ENCODE results near the gene DDA1. TPM values are rescaled to one million over a fixed set of nuclear protein-coding genes. Genes with fewer than 3 reads are reported as not detected.
A peak's percentile ranks its signal among the peaks of the same experiment; 100 is the strongest.

The DDA1 gene
- total RNA-seq, 1 donor from 2014 or later, result 30.4 TPM

DNA sequence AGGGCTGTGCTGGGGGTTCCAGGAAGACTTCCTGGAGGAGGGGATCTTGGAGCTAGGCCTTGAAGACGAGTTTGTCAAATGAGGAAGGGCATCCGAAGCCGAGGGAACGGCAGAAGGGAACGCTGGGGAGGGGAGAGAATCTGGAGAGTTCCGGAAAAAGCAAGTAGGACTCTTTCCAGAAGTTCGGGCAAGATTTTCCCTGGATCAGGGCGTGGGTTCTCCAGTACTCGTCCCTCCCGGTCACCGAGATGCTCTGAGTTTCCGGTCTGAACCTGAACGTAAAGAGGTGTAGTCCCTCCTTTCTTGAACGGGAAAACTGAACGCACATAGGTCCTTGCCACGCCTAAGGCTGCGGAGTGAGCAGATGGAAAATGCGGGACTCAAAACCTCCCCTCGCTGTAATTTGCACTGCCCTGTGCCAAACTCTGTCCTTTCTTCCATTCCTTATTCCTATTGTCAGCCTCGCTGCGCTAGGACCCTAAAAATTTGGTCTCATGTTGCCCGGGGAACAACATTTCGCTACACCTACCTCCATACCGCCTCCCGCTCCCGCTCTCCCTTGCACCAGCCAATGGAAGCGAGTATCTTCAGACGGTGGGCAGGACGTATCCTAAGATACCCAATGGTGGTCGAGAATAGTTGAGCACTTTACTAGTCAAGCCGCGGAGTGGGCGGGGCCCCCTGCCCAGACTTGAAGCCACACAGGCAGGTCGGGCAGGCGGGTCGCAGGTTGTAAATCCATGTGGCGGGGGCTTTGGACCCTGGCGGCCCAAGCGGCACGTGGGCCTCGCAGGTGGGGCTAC is 27.7 kb downstream of the DDA1 start, which contains the start of gene GTPBP3:
GTPBP3 (plus strand) TSS at position 682 of the 803 bp plus-strand sequence; CDS start at position 741, 59 bp downstream.
- ATAC-seq (peak; percentile 91), DNase-seq (peak; percentile 98)
- Histone ChIP-seq H3K36me3 (no peaks in the 10 kb centered on the region), H3K4me1 (peaks cover 30% of the 10 kb centered on the region), H3K4me3 (peak within 1 kb of the TSS; percentile 95), H3K9me3 (no peaks in the 10 kb centered on the region), H3K27ac (peak within 1 kb of the TSS; percentile 94), H3K27me3 (no peaks in the 10 kb centered on the region)
- no peak for TF ChIP-seq CTCF (IDR thresholded peaks at IDR 0.05)
- intact Hi-C loops (cut with DNase I), result no loop called here

GRCh38 chr19:17337675-17338432 is 28.5 kb downstream of the DDA1 start:
- peaks cover 30% of the 10 kb centered on the region for H3K4me1 ChIP-seq
- intact Hi-C loops (cut with DNase I), result no loop called here
- no peak for ATAC-seq

DNA sequence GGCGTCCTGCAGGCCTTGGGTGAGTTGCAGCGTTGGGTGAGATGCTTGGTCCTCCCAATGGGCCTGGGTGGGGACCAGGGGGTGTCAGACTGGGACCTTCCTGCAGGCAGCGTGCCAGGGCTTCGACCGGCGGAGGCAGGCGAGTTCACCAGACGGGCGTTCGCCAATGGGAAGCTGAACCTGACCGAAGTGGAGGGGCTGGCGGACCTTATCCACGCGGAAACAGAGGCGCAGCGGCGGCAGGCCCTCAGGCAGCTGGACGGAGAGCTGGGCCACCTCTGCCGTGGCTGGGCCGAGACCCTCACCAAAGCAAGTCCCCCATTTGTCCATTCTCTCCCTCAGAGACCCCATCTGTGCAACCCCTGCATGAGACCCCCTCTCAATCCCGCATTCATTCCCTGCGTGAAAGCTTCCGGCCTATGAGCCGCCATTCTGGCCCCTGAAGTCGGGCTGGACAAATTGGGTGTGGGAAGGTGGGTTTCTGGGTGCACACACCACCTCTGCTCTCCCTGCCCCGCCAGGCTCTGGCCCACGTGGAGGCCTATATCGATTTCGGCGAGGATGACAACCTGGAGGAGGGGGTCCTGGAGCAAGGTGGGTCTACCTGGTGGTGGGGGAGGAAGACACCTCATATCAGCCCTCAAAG is 29.2 kb downstream of the DDA1 start:
- intact Hi-C loops (cut with DNase I), result no loop called here
- Histone ChIP-seq H3K9me3 (no peaks in the 10 kb centered on the region), H3K36me3 (no peaks in the 10 kb centered on the region), H3K4me1 (peaks cover 24% of the 10 kb centered on the region), H3K4me3 (peak overlapping the region; percentile 95), H3K27me3 (no peaks in the 10 kb centered on the region), H3K27ac (no peak overlapping the region)
- DNase-seq (no peak), ATAC-seq (no peak)
- no peak for TF ChIP-seq CTCF (IDR thresholded peaks at IDR 0.05)

More at GRCh38 chr19:17337675-17338432, 28.5 kb downstream of the DDA1 start:
- Histone ChIP-seq H3K36me3 (no peaks in the 10 kb centered on the region), H3K9me3 (no peaks in the 10 kb centered on the region), H3K27ac (peak overlapping the region; percentile 94), H3K4me3 (peak overlapping the region; percentile 95), H3K27me3 (no peaks in the 10 kb centered on the region)
- no peak for TF ChIP-seq CTCF (IDR thresholded peaks at IDR 0.05)
- DNase-seq, result no peak

GRCh38 chr19:17339088-17339741 is 29.9 kb downstream of the DDA1 start:
- Histone ChIP-seq H3K27ac (no peak overlapping the region), H3K9me3 (no peaks in the 10 kb centered on the region), H3K4me3 (no peak overlapping the region), H3K27me3 (no peaks in the 10 kb centered on the region), H3K4me1 (peaks cover 18% of the 10 kb centered on the region), H3K36me3 (no peaks in the 10 kb centered on the region)
- intact Hi-C loops (cut with DNase I), result no loop called here
- no peak for TF ChIP-seq CTCF (IDR thresholded peaks at IDR 0.05)
- ATAC-seq (no peak), DNase-seq (no peak)

GRCh38 chr19:17340302-17340870 is 31.0 kb downstream of the DDA1 start:
- no peaks in the 10 kb centered on the region for H3K9me3 ChIP-seq
- TF ChIP-seq CTCF (IDR thresholded peaks at IDR 0.05), result no peak
- no peak for DNase-seq
- H3K36me3 ChIP-seq, result no peaks in the 10 kb centered on the region
- intact Hi-C loops (cut with DNase I), result no loop called here
- H3K4me3 ChIP-seq, result no peak overlapping the region
- H3K27me3 ChIP-seq, result no peaks in the 10 kb centered on the region
- H3K27ac ChIP-seq, result no peak overlapping the region
- ATAC-seq, result peak; percentile 1
- H3K4me1 ChIP-seq, result peaks cover 12% of the 10 kb centered on the region
